CMK (cell line): ENCODE measurements around the gene SMIM29.

Experiments used
- DNase-seq: peaks from one replicate; pipeline ENCODE4 v3.0.0-alpha.2; 2010; ENCODE audit warnings: low read depth

Gene SMIM29

GRCh38 chr6:34240329-34241248, 8.2 kb downstream of the SMIM29 start:
- DNase-seq: no peak

- no peak for DNase-seq
Measured at GRCh38 chr6:34239893-34240292, 8.9 kb downstream of the SMIM29 start.

- DNase-seq: no peak
Measured at GRCh38 chr6:34239500-34239825, 9.3 kb downstream of the SMIM29 start.

DNA sequence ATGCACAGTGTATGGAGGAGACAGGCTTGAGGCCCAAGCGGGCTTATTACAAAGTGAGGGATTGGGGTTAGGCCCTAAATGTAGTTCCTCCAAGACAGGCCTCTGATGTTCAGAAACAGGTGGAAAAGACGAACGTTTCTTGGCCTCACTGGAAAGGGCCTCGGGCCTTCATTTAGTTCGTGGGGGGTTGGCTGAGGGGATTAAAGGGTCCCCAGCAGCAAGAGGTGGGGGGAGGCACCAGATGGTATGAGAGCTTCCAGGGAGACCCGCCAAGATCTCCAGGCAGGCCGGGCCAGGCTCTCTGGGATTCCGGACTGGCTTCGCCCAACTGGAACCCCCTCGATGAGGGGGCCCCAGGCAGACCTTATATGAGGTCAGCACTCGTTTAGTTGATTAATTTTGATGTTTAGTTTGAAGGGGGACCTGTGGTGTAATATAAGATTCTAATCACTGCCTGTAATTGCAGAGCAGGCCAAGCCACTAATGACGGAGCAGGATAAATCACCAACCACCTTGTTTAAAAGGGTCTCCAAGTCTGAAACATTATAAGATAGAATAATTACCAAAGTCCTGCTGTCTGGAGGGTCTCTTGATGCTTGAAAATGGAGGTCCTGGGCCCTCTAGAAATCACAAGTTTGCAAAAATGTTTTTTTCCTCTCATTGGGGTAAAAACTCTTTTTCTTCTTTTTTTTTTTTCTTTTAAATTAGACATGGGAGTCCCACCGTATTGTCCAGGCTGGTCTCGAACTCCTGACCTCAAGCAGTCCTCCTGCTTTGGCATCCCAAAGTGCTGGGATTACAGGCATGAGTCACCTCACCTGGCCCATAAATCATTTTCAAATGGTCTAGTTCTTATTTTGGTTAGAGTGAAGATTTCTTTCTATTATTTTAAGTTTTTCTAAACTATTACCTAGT, 10.0 kb downstream of the SMIM29 start:
- DNase-seq: no peak

DNA sequence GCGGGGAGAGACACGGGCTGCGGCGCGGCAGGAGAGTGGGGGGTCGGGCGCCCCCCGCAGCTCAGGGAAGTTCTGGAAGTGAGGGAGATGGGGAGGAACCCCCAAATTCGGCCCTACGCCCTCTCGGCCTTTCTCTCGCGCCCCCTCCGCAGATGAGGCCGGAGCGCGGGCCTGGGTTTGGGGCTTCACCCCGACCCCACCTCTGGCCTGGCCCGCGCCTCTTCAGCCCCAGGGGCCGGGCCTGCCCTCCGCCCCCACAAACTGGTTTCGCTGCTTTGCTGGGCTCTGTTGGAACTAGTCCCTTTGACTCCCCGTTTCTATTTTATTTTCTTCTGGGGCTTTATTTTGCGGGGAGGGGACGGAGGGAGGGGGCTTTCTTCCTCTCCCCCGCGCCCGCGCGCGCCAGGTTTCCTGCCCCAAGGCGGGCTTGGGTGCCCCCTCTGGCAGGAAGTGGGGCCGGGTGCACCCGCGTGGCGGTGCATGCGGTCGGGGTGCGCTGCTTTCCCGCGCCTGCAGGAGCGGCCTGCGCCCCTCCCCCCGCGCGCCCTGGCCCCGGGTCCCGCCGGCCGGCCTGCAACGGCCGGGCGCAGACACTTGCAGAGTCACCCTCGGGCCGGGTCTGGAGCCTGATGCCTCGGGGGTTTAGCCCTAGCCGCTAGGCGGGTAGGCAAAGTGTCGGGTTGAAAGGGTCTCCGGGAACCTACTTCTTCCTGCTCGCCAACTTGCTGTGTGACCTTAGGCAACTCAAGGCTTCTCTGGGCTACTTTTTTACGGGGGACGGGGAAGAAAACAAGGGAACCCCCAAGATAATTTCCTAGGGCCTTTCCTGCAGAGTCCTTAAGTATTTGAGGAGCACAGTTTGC, 10.9 kb downstream of the SMIM29 start:
- no peak for DNase-seq

DNA sequence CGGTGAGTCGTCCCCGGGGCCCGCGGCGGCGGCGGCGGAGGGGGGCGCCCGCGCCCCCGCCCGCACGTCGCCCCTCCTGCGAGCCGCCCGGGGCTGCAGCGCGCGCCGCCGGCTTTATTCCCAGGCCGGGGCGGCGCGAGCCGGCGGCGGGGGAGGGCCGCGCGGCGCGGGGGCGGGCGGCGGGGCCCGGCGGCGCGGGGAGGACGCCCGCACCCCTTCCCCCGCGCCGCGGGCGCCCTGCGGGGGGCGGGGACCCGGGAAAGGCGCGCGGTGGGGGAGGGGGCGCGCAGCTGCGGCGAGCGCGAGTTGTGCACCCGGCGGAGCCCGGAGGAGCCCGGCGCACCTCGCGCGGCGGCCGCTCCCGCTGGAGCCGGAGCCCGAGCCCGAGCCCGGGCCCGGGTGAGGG, 11.5 kb downstream of the SMIM29 start:
- no peak for DNase-seq

GRCh38 chr6:34236443-34237315, 12.1 kb downstream of the SMIM29 start, which contains the start of gene HMGA1:
Gene HMGA1, plus strand, starts transcription at chr6:34236873. Its CDS starts 3,908 bp downstream, at chr6:34240781.
- peak; percentile 83 for DNase-seq

- no peak for DNase-seq
Measured at GRCh38 chr6:34236131-34236442, 12.7 kb downstream of the SMIM29 start.

DNA sequence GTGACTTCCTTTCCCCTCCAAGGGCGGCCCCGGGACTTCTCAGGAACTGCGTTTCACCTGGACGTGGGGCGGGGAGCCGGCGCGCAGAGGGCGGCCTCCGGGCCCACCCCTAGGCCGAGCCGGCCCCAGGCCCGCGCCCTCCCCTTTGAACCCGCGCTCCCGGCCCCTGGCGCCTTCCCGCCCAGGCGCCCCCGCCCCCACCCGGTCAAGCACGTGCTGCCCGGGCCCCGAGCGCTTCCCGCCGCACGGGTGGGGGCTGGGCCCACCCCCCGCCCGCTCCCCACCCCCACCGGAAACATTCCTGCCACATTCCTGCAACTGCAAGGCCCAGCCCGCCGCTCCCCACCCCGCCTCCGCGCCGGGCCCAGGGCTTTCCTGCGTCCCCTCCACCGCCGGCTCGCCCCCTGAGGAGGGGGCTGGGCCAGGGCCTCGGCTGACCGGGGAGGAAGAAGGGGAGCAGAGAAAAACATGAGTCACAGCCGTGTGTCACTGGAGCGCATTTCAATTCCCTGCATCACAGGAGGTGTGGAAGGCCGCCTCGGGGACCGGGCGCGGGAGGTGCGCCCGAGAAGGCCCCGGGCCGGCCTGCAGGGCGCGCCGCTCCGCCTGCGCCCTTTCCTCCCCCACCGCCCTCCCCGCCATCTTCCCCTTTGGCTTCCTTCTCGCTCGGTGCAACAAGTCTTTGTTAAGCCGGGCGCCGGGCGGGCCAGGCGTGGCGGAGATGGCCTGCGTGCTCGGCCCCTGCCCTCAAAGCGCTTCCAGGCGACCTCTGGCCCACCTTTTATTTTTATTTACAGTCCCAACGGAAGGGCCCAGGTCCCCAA, 13.3 kb downstream of the SMIM29 start:
- no peak for DNase-seq

DNA sequence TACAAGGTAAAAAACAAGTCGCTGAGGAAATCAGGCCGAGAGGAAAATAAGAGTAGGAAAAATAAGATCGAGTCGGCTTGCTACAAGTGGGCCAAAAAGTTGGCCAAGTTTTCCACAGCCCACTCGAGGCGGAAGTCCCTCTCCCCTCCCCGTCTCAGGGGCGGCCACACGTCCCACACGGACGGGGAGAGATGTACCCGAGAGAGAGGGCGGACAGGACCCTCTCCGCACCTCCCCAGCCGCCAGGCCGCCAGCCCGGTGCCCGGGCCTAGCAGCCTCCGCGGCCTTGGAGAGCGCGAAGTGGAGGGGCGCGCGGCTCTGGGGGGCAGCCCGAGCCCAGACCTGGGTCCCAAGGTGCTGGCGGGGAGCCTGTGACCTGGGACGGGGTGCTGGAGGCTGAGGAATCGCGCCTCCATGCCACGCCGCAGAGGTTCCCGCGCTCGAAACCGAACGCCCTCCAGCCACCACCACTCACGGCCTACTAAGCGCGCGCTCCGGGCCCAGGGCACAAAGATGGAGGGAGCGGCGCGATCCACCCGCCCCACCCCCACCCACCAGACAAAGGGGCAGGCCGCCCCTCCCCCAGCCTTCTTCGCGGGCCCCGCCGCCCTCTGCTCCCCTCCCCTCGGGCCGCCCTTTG, 14.0 kb downstream of the SMIM29 start:
- DNase-seq: no peak

DNA sequence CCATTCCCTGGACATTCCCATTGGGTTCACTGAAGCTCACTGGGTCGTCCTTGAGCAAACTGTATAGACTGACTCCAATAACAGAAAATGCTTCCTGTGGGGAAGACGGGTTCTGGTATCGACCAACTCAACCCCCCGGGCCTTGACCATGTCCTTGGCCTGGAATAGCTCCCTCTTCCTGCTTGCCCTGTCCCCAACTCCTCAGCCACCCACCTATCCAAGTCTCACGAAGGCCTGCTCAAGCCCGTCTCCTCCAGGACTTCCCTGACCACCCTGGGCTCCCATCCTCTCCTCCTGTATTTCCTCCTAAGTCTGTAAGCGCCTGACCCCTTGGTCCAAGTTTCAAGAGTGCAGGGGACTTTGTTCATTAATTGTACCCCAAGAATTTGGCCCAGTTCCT, 14.9 kb downstream of the SMIM29 start:
- no peak for DNase-seq

DNA sequence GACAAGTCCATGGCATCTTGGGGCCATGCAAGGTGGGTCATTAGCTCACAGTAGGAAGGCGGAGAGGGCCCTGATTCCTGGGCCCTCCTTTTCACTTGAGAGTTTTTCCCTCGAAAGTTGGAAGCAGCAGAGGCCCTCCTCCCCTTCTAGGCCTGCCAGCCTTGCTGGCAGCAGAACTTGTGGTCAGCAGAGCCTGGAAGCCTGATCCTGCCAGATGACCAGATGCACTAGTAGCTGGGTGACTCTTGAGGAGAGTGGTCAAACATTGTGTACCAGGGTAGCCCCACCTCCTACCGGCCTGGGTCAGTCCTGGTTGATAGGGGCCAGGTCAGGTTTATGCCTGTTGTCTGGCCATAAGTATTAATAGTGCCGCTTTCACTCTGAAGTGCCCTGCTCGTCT, 15.9 kb downstream of the SMIM29 start:
- DNase-seq: no peak

- DNase-seq: no peak
Measured at GRCh38 chr6:34231566-34232336, 17.1 kb downstream of the SMIM29 start.

GRCh38 chr6:34230653-34231371, 18.0 kb downstream of the SMIM29 start:
- DNase-seq: peak; percentile 81

DNA sequence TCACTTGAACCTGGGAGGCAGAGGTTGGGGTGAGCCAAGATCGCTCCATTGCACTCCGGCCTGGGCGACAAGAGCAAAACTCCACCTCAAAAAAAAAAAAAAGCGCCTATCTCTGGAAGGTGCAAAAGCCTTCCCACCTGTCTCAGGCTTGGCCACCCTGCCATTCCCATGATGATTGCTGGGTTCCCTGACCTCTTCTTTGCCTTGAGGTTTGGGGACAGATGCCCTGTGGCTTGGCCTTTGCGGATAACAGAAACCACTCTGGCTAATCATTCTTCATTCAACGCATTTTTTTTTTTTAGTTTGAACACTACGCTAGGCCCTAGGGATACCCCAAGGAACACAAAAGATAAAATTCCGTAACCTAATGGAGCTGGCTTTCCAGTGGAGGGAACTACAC, 18.9 kb downstream of the SMIM29 start:
- no peak for DNase-seq

DNA sequence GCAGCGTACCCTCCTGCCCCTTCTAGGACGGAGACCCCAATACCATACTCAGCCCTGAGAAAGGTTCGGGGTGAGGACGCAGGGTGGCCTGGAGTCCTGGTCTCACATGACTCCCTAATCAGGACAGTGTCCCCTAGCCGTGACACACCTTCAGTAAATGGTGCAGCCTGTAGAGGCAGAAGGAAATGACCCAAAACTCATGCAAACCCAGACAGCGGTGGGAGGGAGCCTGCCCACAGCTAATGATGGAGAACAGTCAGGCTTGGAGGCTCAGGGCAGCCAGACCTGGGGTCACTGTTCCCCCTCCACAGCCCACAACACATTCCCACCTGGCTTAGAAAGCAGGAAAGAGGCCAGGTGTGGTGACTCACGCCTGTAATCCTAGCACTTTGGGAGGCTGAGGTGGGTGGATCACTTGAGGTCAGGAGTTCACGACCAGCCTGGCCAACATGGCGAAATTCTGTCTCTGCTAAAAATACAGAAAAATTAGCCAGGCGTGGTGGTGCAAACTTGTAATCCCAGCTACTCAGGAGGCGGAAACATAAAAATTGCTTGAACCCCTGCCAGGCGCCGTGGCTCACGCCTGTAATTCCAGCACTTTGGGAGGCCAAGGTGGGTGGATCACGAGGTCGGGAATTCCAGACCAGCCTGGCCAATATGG, 20.9 kb downstream of the SMIM29 start:
- DNase-seq: no peak

GRCh38 chr6:34226731-34227586, 21.8 kb downstream of the SMIM29 start:
- no peak for DNase-seq
